OCI-LY3 (cell line): ENCODE results near the gene TUBB4B.

Source experiments
- CTCF ChIP-seq: fragments of 200-600, 300-600 bp; sonication (generic); IDR thresholded peaks from 2 replicates; pipeline ENCODE4 v1.5.1; 2014; ENCODE audit warnings: antibody characterized with exemption, low read length, low read depth
- EZH2phosphoT487 ChIP-seq: fragments of 200-600 bp; shearing (Covaris generic); IDR thresholded peaks from 2 replicates; pipeline ENCODE4 v1.6.1; 2018; ENCODE audit warnings: antibody characterized with exemption, mixed run types, low read depth

GRCh38 chr9:137201205-137201868, 39.8 kb upstream of the TUBB4B start:
- TF ChIP-seq EZH2phosphoT487 (no peak), CTCF (no peak)
